ENCODE measurements around the gene DHRS1.

DHRS1 gene

GRCh38 chr14:24334431-24335291 lies 35.1 kb upstream of the DHRS1 start, which contains the start of gene ADCY4:
ADCY4 (minus strand) TSS chr14:24335071; CDS start chr14:24334652, 419 bp downstream.
- no peak for TF ChIP-seq CTCF (IDR thresholded peaks at IDR 0.05; ENCODE audit: insufficient read depth, low read depth, low read length, missing control alignments)
- no peak for DNase-seq (ENCODE audit: low read depth)
- H3K4me3 ChIP-seq (ENCODE audit: low read depth, low read length): peak within 1 kb of the TSS; percentile 25

GRCh38 chr14:24332268-24332993 lies 32.9 kb upstream of the DHRS1 start:
- H3K4me3 ChIP-seq (ENCODE audit: low read depth, low read length): peak overlapping the region; percentile 24
- TF ChIP-seq CTCF (IDR thresholded peaks at IDR 0.05; ENCODE audit: insufficient read depth, low read depth, low read length, missing control alignments): peak; percentile 87
- peak; percentile 91 for DNase-seq (ENCODE audit: low read depth)

DNA sequence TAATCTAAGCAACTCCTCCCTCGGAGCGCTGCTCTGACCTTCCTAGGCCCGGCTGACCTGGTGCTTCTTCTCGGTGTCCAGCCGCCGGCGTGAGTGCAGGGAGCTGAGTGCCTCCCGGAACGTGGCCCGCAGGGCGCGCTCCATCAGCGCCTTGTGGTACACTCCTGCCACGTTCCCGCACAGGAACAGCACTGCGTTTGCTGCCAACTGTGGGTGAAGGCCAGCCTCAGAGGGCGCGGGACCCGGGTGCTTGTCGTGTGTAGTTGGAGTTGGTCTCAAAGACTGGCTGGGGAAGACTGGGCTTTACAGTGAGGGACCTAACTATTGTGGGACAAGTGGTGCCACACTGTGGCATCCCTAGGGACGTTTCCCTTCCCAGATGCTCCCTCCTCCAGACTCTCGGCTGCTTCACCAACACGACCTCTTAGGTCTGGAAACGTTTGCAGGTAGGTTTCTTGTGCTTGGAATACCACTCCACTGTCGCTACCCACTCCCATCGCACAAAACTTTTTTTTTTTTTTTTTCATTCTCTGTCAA lies 32.2 kb upstream of the DHRS1 start:
- no peak for DNase-seq (ENCODE audit: low read depth)

GRCh38 chr14:24330973-24331674 lies 31.5 kb upstream of the DHRS1 start:
- DNase-seq (ENCODE audit: low read depth): no peak
- H3K4me3 ChIP-seq (ENCODE audit: low read depth, low read length): no peak overlapping the region
- no peak for TF ChIP-seq CTCF (IDR thresholded peaks at IDR 0.05; ENCODE audit: insufficient read depth, low read depth, low read length, missing control alignments)

More for the DNA sequence above, 32.2 kb upstream of the DHRS1 start:
- H3K4me3 ChIP-seq (ENCODE audit: low read depth, low read length): no peak overlapping the region
- no peak for TF ChIP-seq CTCF (IDR thresholded peaks at IDR 0.05; ENCODE audit: insufficient read depth, low read depth, low read length, missing control alignments)

- no peak for DNase-seq (ENCODE audit: low read depth)
- no peak for TF ChIP-seq CTCF (IDR thresholded peaks at IDR 0.05; ENCODE audit: insufficient read depth, low read depth, low read length, missing control alignments)
- no peak overlapping the region for H3K4me3 ChIP-seq (ENCODE audit: low read depth, low read length)
Measured at GRCh38 chr14:24329736-24330135, 30.2 kb upstream of the DHRS1 start.

GRCh38 chr14:24329073-24329663 lies 29.6 kb upstream of the DHRS1 start:
- no peak overlapping the region for H3K4me3 ChIP-seq (ENCODE audit: low read depth, low read length)
- no peak for TF ChIP-seq CTCF (IDR thresholded peaks at IDR 0.05; ENCODE audit: insufficient read depth, low read depth, low read length, missing control alignments)
- DNase-seq (ENCODE audit: low read depth): no peak

Measured in GM12865 (cell line).